ENCODE data around the gene MRPL4.
A peak's percentile ranks its signal among the peaks of the same experiment; 100 is the strongest.

The MRPL4 gene

DNA sequence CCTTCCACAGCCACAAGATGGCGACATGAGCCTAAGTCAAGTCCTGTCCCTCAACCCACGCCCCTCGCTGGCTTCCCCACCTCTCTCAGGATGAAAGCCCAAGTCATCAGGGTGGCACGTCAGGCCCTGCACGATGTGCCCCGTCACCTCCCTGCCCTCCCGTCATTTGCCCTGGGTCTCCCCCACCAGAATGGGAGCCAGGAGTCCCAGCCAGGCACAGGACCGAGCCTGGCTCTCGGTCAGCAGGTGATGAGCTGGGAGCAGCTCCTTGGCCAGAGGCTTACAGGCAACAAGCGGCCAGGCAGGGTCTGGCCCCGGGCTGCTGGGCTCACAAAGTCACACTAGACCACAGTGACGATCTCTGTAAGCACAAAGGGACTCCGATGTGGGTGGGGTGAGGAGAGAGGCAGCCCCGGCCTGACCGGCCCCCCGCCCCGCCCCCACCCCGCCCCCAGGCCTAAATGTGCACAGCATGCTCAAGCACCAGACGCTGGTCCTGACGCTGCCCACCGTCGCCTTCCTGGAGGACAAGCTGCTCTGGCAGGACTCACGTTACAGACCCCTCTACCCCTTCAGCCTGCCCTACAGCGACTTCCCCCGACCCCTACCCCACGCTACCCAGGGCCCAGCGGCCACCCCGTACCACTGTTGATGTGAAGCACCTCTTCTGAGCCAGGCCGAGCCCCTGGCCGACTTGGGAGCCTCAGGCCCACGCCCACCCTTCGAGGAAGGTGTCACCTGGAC, 7.3 kb downstream of the MRPL4 start:
- DNase-seq (ENCODE audit: low read depth, low spot score): peak; percentile 88
- H3K27ac ChIP-seq (ENCODE audit: low read length): no peak overlapping the region
- no CpG with 5 or more reads among the region's 32 CpGs for WGBS (ENCODE audit: insufficient coverage, insufficient read length)
- no peak overlapping the region for H3K4me3 ChIP-seq (ENCODE audit: low read length)
- H3K27me3 ChIP-seq (ENCODE audit: control insufficient read depth, insufficient read depth, low read length): no peaks in the 10 kb centered on the region
- no peaks in the 10 kb centered on the region for H3K4me1 ChIP-seq (ENCODE audit: control insufficient read depth, insufficient read depth, low read length)
- 0 out of 2 replicates have a peak, but pooled peaks cover 16% of the 10 kb centered on the region for H3K36me3 ChIP-seq (ENCODE audit: control insufficient read depth, insufficient read depth, low read length)
- H3K9me3 ChIP-seq (ENCODE audit: control insufficient read depth, insufficient read depth, low read length): no peaks in the 10 kb centered on the region

DNA sequence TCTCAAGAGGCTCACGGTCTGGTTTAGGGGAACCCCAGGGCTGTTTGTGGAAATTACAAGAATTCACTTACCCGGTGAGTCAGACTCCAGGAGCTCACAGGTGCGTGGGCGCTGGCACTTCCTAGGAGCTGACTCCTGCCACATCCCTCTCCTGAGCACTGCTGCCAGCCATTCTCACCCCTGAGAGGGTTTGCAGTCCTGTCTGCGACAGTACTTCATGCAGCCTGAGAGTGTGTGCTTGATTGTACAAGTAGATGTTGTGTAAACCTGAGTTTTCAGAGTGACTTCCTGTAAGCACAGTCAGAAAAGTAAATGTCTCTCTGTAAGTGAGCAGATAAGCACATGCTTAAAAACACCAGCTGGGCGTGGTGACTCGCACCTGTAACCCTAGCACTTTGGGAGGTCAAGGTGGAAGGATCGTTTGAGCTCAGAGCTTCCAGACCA, 8.1 kb downstream of the MRPL4 start:
- WGBS (ENCODE audit: insufficient coverage, insufficient read length): no CpG with 5 or more reads among the region's 8 CpGs
- H3K4me1 ChIP-seq (ENCODE audit: control insufficient read depth, insufficient read depth, low read length): no peaks in the 10 kb centered on the region
- H3K27ac ChIP-seq (ENCODE audit: low read length): no peak overlapping the region
- H3K36me3 ChIP-seq (ENCODE audit: control insufficient read depth, insufficient read depth, low read length): 0 out of 2 replicates have a peak, but pooled peaks cover 16% of the 10 kb centered on the region
- H3K9me3 ChIP-seq (ENCODE audit: control insufficient read depth, insufficient read depth, low read length): no peaks in the 10 kb centered on the region
- no peaks in the 10 kb centered on the region for H3K27me3 ChIP-seq (ENCODE audit: control insufficient read depth, insufficient read depth, low read length)
- DNase-seq (ENCODE audit: low read depth, low spot score): no peak
- no peak overlapping the region for H3K4me3 ChIP-seq (ENCODE audit: low read length)

DNA sequence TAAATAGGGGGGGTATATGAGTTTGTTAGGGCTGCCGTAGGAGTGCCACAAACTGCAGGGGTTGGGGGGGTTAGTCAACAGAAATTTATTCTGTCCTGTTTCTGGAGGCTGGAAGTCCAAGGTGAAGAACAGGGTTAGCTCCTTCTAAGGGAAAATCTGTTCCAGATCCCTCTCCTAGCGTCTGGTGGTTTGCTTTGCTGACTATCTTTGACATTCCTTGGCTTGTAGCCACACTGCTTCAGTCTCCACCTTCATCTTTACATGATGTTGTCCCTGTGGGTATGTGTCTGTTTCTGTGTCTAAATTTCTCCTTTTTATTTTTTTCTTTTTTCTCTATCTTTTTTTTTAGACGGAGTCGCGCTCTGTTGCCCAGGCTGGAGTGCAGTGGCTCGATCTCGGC, 10.8 kb downstream of the MRPL4 start:
- Histone ChIP-seq H3K36me3 (ENCODE audit: control insufficient read depth, insufficient read depth, low read length) (0 out of 2 replicates have a peak, but pooled peaks cover 5% of the 10 kb centered on the region), H3K27ac (ENCODE audit: low read length) (no peak overlapping the region), H3K27me3 (ENCODE audit: control insufficient read depth, insufficient read depth, low read length) (no peaks in the 10 kb centered on the region), H3K4me1 (ENCODE audit: control insufficient read depth, insufficient read depth, low read length) (no peaks in the 10 kb centered on the region), H3K9me3 (ENCODE audit: control insufficient read depth, insufficient read depth, low read length) (no peaks in the 10 kb centered on the region), H3K4me3 (ENCODE audit: low read length) (no peak overlapping the region)
- WGBS (ENCODE audit: insufficient coverage, insufficient read length): 100% methylated on average over 1 of the region's 7 CpGs
- DNase-seq (ENCODE audit: low read depth, low spot score): no peak

DNA sequence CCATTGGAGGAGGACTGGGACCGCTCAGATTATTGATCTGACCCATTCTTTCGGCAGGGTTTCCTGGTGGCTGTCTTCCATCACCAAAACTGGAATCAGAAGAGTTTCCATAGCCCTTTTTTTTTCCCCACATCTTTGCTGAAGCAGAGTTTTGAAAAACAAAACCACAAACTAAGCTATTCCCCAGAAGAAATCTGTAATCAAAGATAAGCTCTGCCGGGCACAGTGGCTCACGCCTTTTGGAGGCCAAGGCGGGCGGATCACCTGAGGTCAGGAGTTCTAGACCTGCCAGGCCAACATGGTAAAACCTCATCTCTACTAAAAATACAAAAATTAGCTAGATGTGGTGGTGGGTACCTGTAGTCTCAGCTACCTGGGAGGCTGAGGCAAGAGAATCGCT, 14.7 kb downstream of the MRPL4 start:
- H3K27ac ChIP-seq (ENCODE audit: low read length): no peak overlapping the region
- H3K4me1 ChIP-seq (ENCODE audit: control insufficient read depth, insufficient read depth, low read length): peaks cover 4% of the 10 kb centered on the region; the same call in 1 of the 2 replicates
- no peaks in the 10 kb centered on the region for H3K9me3 ChIP-seq (ENCODE audit: control insufficient read depth, insufficient read depth, low read length)
- no CpG with 5 or more reads among the region's 7 CpGs for WGBS (ENCODE audit: insufficient coverage, insufficient read length)
- no peaks in the 10 kb centered on the region; the same call in 1 of the 2 replicates for H3K36me3 ChIP-seq (ENCODE audit: control insufficient read depth, insufficient read depth, low read length)
- peaks cover 10% of the 10 kb centered on the region for H3K27me3 ChIP-seq (ENCODE audit: control insufficient read depth, insufficient read depth, low read length)
- no peak overlapping the region for H3K4me3 ChIP-seq (ENCODE audit: low read length)
- DNase-seq (ENCODE audit: low read depth, low spot score): no peak

DNA sequence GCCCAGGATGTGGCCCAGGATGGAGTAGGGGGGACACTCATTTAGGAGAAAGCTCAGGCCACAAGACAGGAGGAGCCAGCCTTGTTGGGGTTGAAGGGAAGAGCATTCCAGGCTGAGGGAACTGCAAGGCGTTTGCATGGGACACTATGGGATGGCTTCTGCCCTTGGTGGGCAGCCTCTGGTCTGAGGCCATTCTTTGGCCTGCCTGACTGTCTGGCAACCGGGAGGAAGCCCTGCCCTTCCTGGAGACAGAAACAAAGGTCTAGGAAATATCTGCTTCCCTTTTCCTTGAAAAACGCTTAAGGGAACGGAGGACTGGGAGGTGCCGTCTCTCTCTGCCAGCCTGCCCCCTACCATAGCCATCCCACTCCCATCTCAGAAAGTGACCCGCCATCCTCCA, 16.1 kb downstream of the MRPL4 start:
- no peaks in the 10 kb centered on the region; the same call in 1 of the 2 replicates for H3K36me3 ChIP-seq (ENCODE audit: control insufficient read depth, insufficient read depth, low read length)
- no CpG with 5 or more reads among the region's 6 CpGs for WGBS (ENCODE audit: insufficient coverage, insufficient read length)
- no peak for DNase-seq (ENCODE audit: low read depth, low spot score)

DNA sequence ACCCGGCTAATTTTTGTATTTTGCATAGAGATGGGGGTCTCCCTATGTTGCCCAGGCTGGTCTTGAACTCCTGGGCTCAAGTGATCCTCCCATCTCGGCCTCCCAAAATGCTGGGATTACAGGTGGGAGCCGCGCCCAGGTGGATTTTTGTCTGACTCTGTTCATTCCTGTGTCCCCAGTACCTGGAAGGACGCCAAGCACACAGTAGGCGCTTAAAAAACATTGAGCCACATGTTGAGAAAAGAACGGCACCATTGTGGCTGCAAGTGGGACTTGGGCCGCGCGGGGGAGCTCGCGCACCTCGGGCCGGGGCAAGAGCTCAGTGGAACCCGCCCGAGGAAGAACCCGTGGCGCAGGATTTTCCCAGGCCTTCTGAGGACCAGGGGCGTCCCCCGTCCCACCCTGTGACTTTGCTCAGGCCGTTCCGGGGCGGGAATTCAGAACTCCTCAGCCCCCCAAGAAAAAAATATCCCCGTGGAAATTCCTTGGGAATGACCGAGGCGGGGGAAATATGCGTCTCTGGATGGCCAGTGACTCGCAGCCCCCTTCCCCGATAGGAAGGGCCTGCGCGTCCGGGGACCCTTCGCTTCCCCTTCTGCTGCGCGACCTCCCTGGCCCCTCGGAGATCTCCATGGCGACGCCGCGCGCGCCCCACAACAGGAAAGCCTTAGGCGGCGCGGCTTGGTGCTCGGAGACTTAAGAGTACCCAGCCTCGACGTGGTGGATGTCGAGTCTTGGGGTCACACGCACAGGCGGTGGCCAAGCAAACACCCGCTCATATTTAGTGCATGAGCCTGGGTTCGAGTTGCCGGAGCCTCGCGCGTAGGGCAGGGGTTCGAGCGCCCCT, 17.5 kb downstream of the MRPL4 start:
- no peaks in the 10 kb centered on the region; the same call in 1 of the 2 replicates for H3K36me3 ChIP-seq (ENCODE audit: control insufficient read depth, insufficient read depth, low read length)
- H3K4me1 ChIP-seq (ENCODE audit: control insufficient read depth, insufficient read depth, low read length): peaks cover 4% of the 10 kb centered on the region; the same call in 1 of the 2 replicates
- H3K27ac ChIP-seq (ENCODE audit: low read length): no peak overlapping the region
- H3K4me3 ChIP-seq (ENCODE audit: low read length): peak overlapping the region; percentile 13; the same call in 1 of the 2 replicates
- no CpG with 5 or more reads among the region's 59 CpGs for WGBS (ENCODE audit: insufficient coverage, insufficient read length)
- no peak for DNase-seq (ENCODE audit: low read depth, low spot score)
- no peaks in the 10 kb centered on the region for H3K9me3 ChIP-seq (ENCODE audit: control insufficient read depth, insufficient read depth, low read length)
- peaks cover 10% of the 10 kb centered on the region for H3K27me3 ChIP-seq (ENCODE audit: control insufficient read depth, insufficient read depth, low read length)

More for the DNA sequence above, 16.1 kb downstream of the MRPL4 start:
- H3K27me3 ChIP-seq (ENCODE audit: control insufficient read depth, insufficient read depth, low read length): peaks cover 10% of the 10 kb centered on the region
- no peaks in the 10 kb centered on the region for H3K9me3 ChIP-seq (ENCODE audit: control insufficient read depth, insufficient read depth, low read length)
- no peak overlapping the region for H3K27ac ChIP-seq (ENCODE audit: low read length)
- H3K4me1 ChIP-seq (ENCODE audit: control insufficient read depth, insufficient read depth, low read length): peaks cover 4% of the 10 kb centered on the region; the same call in 1 of the 2 replicates
- H3K4me3 ChIP-seq (ENCODE audit: low read length): no peak overlapping the region

DNA sequence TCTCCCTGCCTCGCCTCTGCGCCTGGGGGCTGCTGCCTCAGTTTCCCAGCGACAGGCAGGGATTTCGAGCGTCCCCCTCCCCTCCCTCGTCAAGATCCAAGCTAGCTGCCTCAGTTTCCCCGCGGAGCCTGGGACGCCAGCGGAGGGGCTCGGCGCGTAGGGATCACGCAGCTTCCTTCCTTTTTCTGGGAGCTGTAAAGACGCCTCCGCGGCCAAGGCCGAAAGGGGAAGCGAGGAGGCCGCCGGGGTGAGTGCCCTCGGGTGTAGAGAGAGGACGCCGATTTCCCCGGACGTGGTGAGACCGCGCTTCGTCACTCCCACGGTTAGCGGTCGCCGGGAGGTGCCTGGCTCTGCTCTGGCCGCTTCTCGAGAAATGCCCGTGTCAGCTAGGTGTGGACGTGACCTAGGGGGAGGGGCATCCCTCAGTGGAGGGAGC, 18.2 kb downstream of the MRPL4 start:
- Histone ChIP-seq H3K4me3 (ENCODE audit: low read length) (peak overlapping the region; percentile 35; the same call in 1 of the 2 replicates), H3K36me3 (ENCODE audit: control insufficient read depth, insufficient read depth, low read length) (no peaks in the 10 kb centered on the region; the same call in 1 of the 2 replicates), H3K27me3 (ENCODE audit: control insufficient read depth, insufficient read depth, low read length) (peaks cover 10% of the 10 kb centered on the region), H3K4me1 (ENCODE audit: control insufficient read depth, insufficient read depth, low read length) (peaks cover 4% of the 10 kb centered on the region; the same call in 1 of the 2 replicates), H3K27ac (ENCODE audit: low read length) (no peak overlapping the region), H3K9me3 (ENCODE audit: control insufficient read depth, insufficient read depth, low read length) (no peaks in the 10 kb centered on the region)
- DNase-seq (ENCODE audit: low read depth, low spot score): no peak
- no CpG with 5 or more reads among the region's 37 CpGs for WGBS (ENCODE audit: insufficient coverage, insufficient read length)

DNA sequence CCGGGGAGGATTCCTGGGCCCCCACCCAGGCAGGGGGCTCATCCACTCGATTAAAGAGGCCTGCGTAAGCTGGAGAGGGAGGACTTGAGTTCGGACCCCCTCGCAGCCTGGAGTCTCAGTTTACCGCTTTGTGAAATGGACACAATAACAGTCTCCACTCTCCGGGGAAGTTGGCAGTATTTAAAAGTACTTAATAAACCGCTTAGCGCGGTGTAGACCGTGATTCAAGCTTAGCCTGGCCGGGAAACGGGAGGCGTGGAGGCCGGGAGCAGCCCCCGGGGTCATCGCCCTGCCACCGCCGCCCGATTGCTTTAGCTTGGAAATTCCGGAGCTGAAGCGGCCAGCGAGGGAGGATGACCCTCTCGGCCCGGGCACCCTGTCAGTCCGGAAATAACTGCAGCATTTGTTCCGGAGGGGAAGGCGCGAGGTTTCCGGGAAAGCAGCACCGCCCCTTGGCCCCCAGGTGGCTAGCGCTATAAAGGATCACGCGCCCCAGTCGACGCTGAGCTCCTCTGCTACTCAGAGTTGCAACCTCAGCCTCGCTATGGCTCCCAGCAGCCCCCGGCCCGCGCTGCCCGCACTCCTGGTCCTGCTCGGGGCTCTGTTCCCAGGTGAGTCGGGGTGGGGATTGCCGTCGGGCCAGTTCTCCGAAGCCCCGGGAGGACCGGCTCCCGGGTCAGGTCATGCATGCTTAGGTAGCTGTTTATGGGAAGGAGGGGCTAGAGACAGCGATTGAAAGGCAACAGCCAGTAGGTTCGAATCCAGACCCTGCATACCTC, 18.8 kb downstream of the MRPL4 start, which contains the start of gene ICAM1:
TSS of gene ICAM1 (plus strand) at position 505 of the 779 bp plus-strand sequence. CDS start at position 545, 40 bp downstream.
- no peaks in the 10 kb centered on the region; the same call in 1 of the 2 replicates for H3K36me3 ChIP-seq (ENCODE audit: control insufficient read depth, insufficient read depth, low read length)
- peaks cover 10% of the 10 kb centered on the region for H3K27me3 ChIP-seq (ENCODE audit: control insufficient read depth, insufficient read depth, low read length)
- H3K9me3 ChIP-seq (ENCODE audit: control insufficient read depth, insufficient read depth, low read length): no peaks in the 10 kb centered on the region
- DNase-seq (ENCODE audit: low read depth, low spot score): no peak
- H3K27ac ChIP-seq (ENCODE audit: low read length): no peak within 1 kb of the TSS
- H3K4me3 ChIP-seq (ENCODE audit: low read length): peak within 1 kb of the TSS; percentile 35; the same call in 1 of the 2 replicates
- WGBS (ENCODE audit: insufficient coverage, insufficient read length): no CpG with 5 or more reads among the region's 51 CpGs
- peaks cover 4% of the 10 kb centered on the region; the same call in 1 of the 2 replicates for H3K4me1 ChIP-seq (ENCODE audit: control insufficient read depth, insufficient read depth, low read length)

DNA sequence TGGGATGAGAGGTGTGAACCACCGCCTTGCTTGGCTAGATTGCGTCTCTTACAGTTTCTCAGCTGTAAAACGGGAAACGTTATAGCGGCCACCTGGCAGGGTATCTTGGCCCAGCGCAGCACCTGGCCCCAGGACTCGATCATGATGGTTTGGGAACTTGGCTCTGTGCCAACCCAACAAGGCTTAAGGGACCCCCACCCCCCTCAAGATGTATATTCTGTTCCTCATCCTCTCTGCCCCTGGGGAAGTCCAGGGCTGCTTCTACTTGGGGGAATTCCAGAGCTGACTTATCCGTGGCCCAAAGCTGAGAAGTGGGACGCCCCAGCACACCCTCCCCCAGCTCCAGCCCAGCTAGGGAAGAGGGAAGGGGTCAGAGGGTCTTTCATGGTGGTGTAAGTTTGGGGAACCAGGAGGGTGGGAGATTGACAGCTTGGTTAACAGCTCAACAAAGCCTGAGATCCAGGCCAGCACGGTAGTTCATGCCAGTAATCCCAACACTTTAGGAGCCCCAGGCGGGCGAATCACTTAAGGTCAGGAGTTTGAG, 19.6 kb downstream of the MRPL4 start:
- peaks cover 4% of the 10 kb centered on the region; the same call in 1 of the 2 replicates for H3K4me1 ChIP-seq (ENCODE audit: control insufficient read depth, insufficient read depth, low read length)
- WGBS (ENCODE audit: insufficient coverage, insufficient read length): no CpG with 5 or more reads among the region's 12 CpGs
- peaks cover 10% of the 10 kb centered on the region for H3K27me3 ChIP-seq (ENCODE audit: control insufficient read depth, insufficient read depth, low read length)
- H3K9me3 ChIP-seq (ENCODE audit: control insufficient read depth, insufficient read depth, low read length): no peaks in the 10 kb centered on the region
- no peak for DNase-seq (ENCODE audit: low read depth, low spot score)
- H3K27ac ChIP-seq (ENCODE audit: low read length): no peak overlapping the region
- H3K36me3 ChIP-seq (ENCODE audit: control insufficient read depth, insufficient read depth, low read length): no peaks in the 10 kb centered on the region; the same call in 1 of the 2 replicates
- no peak overlapping the region for H3K4me3 ChIP-seq (ENCODE audit: low read length)

Data from iPS DF 6.9 (cell line).